CD4-positive, alpha-beta memory T cell (primary cell): Measurements from ENCODE around the gene ADGRG1. TPM values are rescaled to one million over a fixed set of nuclear protein-coding genes. Genes with fewer than 3 reads are reported as not detected.

Source experiments
- CTCF ChIA-PET: fragments of 350-600 bp; sonication (Branson Sonifier 250); formaldehyde crosslinking; loops from one replicate; lab custom pipeline; 2021; ENCODE audit warnings: inconsistent platforms; ENCODE audit not compliant: partially characterized antibody; lab: Charles Lee
- POLR2A ChIA-PET: fragments of 350-600 bp; sonication (Branson Sonifier 250); formaldehyde crosslinking; loops from one replicate; lab custom pipeline; 2021; ENCODE audit not compliant: partially characterized antibody; lab: Charles Lee
- DNase-seq, 5 donors: peaks; one replicate each; pipeline versions ENCODE4 v3.0.0 to v3.0.0-alpha.2; 2020 to 2022; ENCODE audit warnings: mixed read lengths in 1 of 5
- H3K27ac ChIP-seq: one replicate; pipeline ENCODE4 v1.7.0; 2013; ENCODE audit warnings: low read depth, low read length
- H3K27me3 ChIP-seq: 2 replicates; pipeline ENCODE4 v1.7.0; 2013; ENCODE audit warnings: mild to moderate bottlenecking, low read length, moderate library complexity; ENCODE audit not compliant: insufficient read depth
- H3K36me3 ChIP-seq: 2 replicates; pipeline ENCODE4 v1.7.0; 2013; ENCODE audit warnings: mild to moderate bottlenecking, low read length, moderate library complexity; ENCODE audit not compliant: insufficient read depth
- H3K4me1 ChIP-seq: 2 replicates; pipeline ENCODE4 v1.7.0; 2013; ENCODE audit warnings: mild to moderate bottlenecking, low read length, moderate library complexity; ENCODE audit not compliant: insufficient read depth
- H3K4me3 ChIP-seq, 2 donors: one replicate each; pipeline ENCODE4 v1.7.0; 2013; ENCODE audit warnings: low read length in 2 of 2, mild to moderate bottlenecking in 1 of 2
- H3K9me3 ChIP-seq, 2 donors: one replicate each; pipeline ENCODE4 v1.7.0; 2013; ENCODE audit warnings: low read length in 2 of 2, control low read depth in 1 of 2; ENCODE audit not compliant: control insufficient read depth in 1 of 2
- H3K27ac Mint-ChIP-seq, 7 donors: one replicate each; pipeline ENCODE4 v1.8.0; 2020 to 2021; ENCODE audit warnings: mixed read lengths in 7 of 7, mild to moderate bottlenecking in 6 of 7, inconsistent platforms in 3 of 7, moderate library complexity in 3 of 7
- H3K27me3 Mint-ChIP-seq, 2 donors: one replicate each; pipeline ENCODE4 v1.8.0; 2020 to 2021; ENCODE audit warnings: mixed read lengths in 2 of 2
- H3K36me3 Mint-ChIP-seq, 2 donors: one replicate each; pipeline ENCODE4 v1.8.0; 2020 to 2021; ENCODE audit warnings: mixed read lengths in 2 of 2, inconsistent platforms in 1 of 2, mild to moderate bottlenecking in 1 of 2
- H3K4me1 Mint-ChIP-seq, 4 donors: one replicate each; pipeline ENCODE4 v1.8.0; 2020 to 2021; ENCODE audit warnings: mixed read lengths in 4 of 4, mild to moderate bottlenecking in 1 of 4
- H3K4me3 Mint-ChIP-seq, 8 donors: one replicate each; pipeline ENCODE4 v1.8.0; 2020 to 2021; ENCODE audit warnings: mixed read lengths in 8 of 8, mild to moderate bottlenecking in 7 of 8, moderate library complexity in 6 of 8, inconsistent platforms in 3 of 8
- H3K9me3 Mint-ChIP-seq, 8 donors: one replicate each; pipeline ENCODE4 v1.8.0; 2020 to 2021; ENCODE audit warnings: mixed read lengths in 8 of 8, mild to moderate bottlenecking in 5 of 8, inconsistent platforms in 3 of 8, moderate library complexity in 1 of 8
- intact Hi-C: fragments of 100-400 bp; cut with micrococcal nuclease; formaldehyde crosslinking; loops from one replicate; pipeline ENCODE4 v1.15.1; 2023
- polyA plus RNA-seq, 2 donors: library from polyadenylated mRNA; unstranded; fragments of 300-500 nt; fragmentation: Illumina TruSeq; gene quantifications; one replicate each; pipeline ENCODE4 v1.2.3, GENCODE V29; 2021
- total RNA-seq, 2 experiments: library from RNA; stranded (reverse); gene quantifications; one replicate each; pipeline ENCODE4 v1.2.3, GENCODE V29; 2021

The ADGRG1 gene
- total and polyA plus RNA-seq, 4 experiments from 2014 or later, result 0.33 to 0.53 (median 0.41) TPM; not detected in 1

- intact Hi-C loops, result no loop called here
- no peaks in the 10 kb centered on the region for H3K9me3 ChIP-seq
- Mint-ChIP-seq H3K9me3 (no peaks in the 10 kb centered on the region), H3K27me3 (peaks cover 17 to 20% of the 10 kb centered on the region in 2 donors), H3K27ac (peak overlapping the region in 5 of 7 donors; percentile 3 to 82 (median 32)), H3K4me1 (peaks cover 0 to 12% (median 4%) of the 10 kb centered on the region in 4 donors), H3K36me3 (no peaks in the 10 kb centered on the region), H3K4me3 (peak overlapping the region in 7 of 8 donors; percentile 4 to 51 (median 34))
- DNase-seq, result no peak
- H3K27me3 ChIP-seq, result no peaks in the 10 kb centered on the region
- CTCF ChIA-PET, result no interaction called here
- POLR2A ChIA-PET, result no interaction called here
- no peak overlapping the region for H3K4me3 ChIP-seq
- no peak overlapping the region for H3K27ac ChIP-seq
- no peaks in the 10 kb centered on the region for H3K36me3 ChIP-seq
- H3K4me1 ChIP-seq, result peaks cover 8% of the 10 kb centered on the region
Measured at GRCh38 chr16:57628783-57629293, 408 bp downstream of the ADGRG1 start.

- intact Hi-C loops, result no loop called here
- Histone ChIP-seq H3K9me3 (no peaks in the 10 kb centered on the region), H3K36me3 (no peaks in the 10 kb centered on the region), H3K27me3 (no peaks in the 10 kb centered on the region), H3K4me1 (peaks cover 8% of the 10 kb centered on the region), H3K27ac (no peak overlapping the region), H3K4me3 (no peak overlapping the region)
- no peak for DNase-seq
- no peaks in the 10 kb centered on the region for H3K36me3 Mint-ChIP-seq
- H3K4me3 Mint-ChIP-seq, result peak overlapping the region in 1 of 8 donors; percentile 32
- peak overlapping the region in 1 of 7 donors; percentile 53 for H3K27ac Mint-ChIP-seq
- H3K9me3 Mint-ChIP-seq, result no peaks in the 10 kb centered on the region
- peaks cover 0 to 12% (median 4%) of the 10 kb centered on the region in 4 donors for H3K4me1 Mint-ChIP-seq
- POLR2A ChIA-PET, result no interaction called here
- peaks cover 17 to 20% of the 10 kb centered on the region in 2 donors for H3K27me3 Mint-ChIP-seq
- CTCF ChIA-PET, result interaction anchor here (1.1 kb wide), 1 partner anchor 54 kb away, joined by 4 read pairs; no protein-coding TSS in a partner anchor
Measured at GRCh38 chr16:57629516-57630406, 1.3 kb downstream of the ADGRG1 start.

GRCh38 chr16:57630407-57630797 is 2.0 kb downstream of the ADGRG1 start:
- Histone ChIP-seq H3K4me3 (no peak overlapping the region), H3K27me3 (no peaks in the 10 kb centered on the region), H3K4me1 (peaks cover 8% of the 10 kb centered on the region), H3K27ac (no peak overlapping the region), H3K36me3 (no peaks in the 10 kb centered on the region), H3K9me3 (no peaks in the 10 kb centered on the region)
- intact Hi-C loops, result no loop called here
- CTCF ChIA-PET, result interaction anchor here (1.1 kb wide), 1 partner anchor 54 kb away, joined by 4 read pairs; no protein-coding TSS in a partner anchor
- Mint-ChIP-seq H3K9me3 (no peaks in the 10 kb centered on the region), H3K36me3 (no peaks in the 10 kb centered on the region), H3K27me3 (peaks cover 17 to 20% of the 10 kb centered on the region in 2 donors), H3K27ac (peak overlapping the region in 2 of 7 donors; percentile 53 to 79), H3K4me3 (peak overlapping the region in 1 of 8 donors; percentile 49), H3K4me1 (peaks cover 0 to 10% (median 4%) of the 10 kb centered on the region in 4 donors)
- no peak for DNase-seq
- POLR2A ChIA-PET, result no interaction called here

- no peak overlapping the region for H3K27ac ChIP-seq
- ChIA-PET POLR2A (no interaction called here), CTCF (interaction anchor here (1.1 kb wide), 1 partner anchor 55 kb away, joined by 4 read pairs; no protein-coding TSS in a partner anchor)
- no peaks in the 10 kb centered on the region for H3K36me3 Mint-ChIP-seq
- peaks cover 8% of the 10 kb centered on the region for H3K4me1 ChIP-seq
- H3K27me3 ChIP-seq, result no peaks in the 10 kb centered on the region
- no peaks in the 10 kb centered on the region for H3K9me3 Mint-ChIP-seq
- H3K4me3 ChIP-seq, result no peak overlapping the region
- DNase-seq, result no peak
- peak overlapping the region in 1 of 7 donors; percentile 53 for H3K27ac Mint-ChIP-seq
- peaks cover 0 to 8% (median 4%) of the 10 kb centered on the region in 4 donors for H3K4me1 Mint-ChIP-seq
- no peak overlapping the region for H3K4me3 Mint-ChIP-seq
- no peaks in the 10 kb centered on the region for H3K36me3 ChIP-seq
- H3K9me3 ChIP-seq, result no peaks in the 10 kb centered on the region
- intact Hi-C loops, result no loop called here
- H3K27me3 Mint-ChIP-seq, result peaks cover 20 to 22% of the 10 kb centered on the region in 2 donors
Measured at GRCh38 chr16:57630931-57631845, 2.8 kb downstream of the ADGRG1 start.

GRCh38 chr16:57632568-57632967 is 4.1 kb downstream of the ADGRG1 start:
- no peak overlapping the region for H3K4me3 Mint-ChIP-seq
- H3K36me3 Mint-ChIP-seq, result no peaks in the 10 kb centered on the region
- DNase-seq, result no peak
- H3K9me3 Mint-ChIP-seq, result no peaks in the 10 kb centered on the region
- intact Hi-C loops, result no loop called here
- POLR2A ChIA-PET, result no interaction called here
- Histone ChIP-seq H3K4me1 (peaks cover 8% of the 10 kb centered on the region), H3K27ac (no peak overlapping the region), H3K4me3 (no peak overlapping the region), H3K9me3 (no peaks in the 10 kb centered on the region), H3K36me3 (no peaks in the 10 kb centered on the region), H3K27me3 (no peaks in the 10 kb centered on the region)
- H3K4me1 Mint-ChIP-seq, result peaks cover 0 to 8% (median 5%) of the 10 kb centered on the region in 4 donors
- CTCF ChIA-PET, result no interaction called here
- H3K27me3 Mint-ChIP-seq, result peaks cover 22 to 23% of the 10 kb centered on the region in 2 donors
- H3K27ac Mint-ChIP-seq, result no peak overlapping the region

DNA sequence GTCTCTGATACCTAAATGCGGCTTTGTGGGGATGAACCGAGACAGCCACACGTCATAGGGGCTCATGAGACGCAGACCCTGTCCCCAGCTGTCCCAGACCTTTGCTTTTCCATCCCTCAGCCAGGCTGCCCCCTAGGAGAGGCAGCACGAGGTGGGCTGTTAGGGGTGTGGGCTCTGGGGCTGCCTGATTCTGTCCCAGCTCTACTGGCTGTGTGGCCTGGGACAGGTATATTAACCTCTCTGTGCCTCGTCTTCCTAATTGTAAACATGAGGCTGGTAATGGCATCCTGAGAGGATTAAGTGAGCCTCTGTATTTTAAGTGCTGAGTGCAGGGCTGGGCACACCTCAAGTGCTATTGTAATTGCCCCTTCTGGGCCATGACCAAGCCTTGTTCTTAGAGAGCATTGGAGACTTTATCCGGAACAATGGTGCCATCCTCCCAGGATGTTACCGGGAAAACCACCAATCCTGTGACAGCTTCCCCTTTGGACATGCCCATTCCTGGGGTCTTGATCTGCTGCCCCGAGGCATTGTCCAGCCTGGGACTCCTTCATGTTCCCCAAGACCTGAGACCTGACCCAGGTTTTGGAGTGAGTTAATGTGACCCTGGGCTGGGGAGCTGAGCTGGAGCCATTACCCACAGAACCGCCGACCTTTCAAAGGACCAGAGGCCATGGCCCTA is 5.1 kb downstream of the ADGRG1 start:
- no peaks in the 10 kb centered on the region for H3K36me3 ChIP-seq
- intact Hi-C loops, result no loop called here
- no peak overlapping the region for H3K27ac ChIP-seq
- Mint-ChIP-seq H3K36me3 (no peaks in the 10 kb centered on the region), H3K27ac (no peak overlapping the region), H3K4me3 (no peak overlapping the region), H3K27me3 (peaks cover 22% of the 10 kb centered on the region in 2 donors), H3K9me3 (no peaks in the 10 kb centered on the region), H3K4me1 (peaks cover 0 to 6% (median 4%) of the 10 kb centered on the region in 4 donors)
- DNase-seq, result no peak
- ChIA-PET POLR2A (no interaction called here), CTCF (interaction anchor here (0.9 to 1.4 kb wide), 3 partner anchors 13 to 841 kb away, joined by 3 read pairs; no protein-coding TSS in a partner anchor)
- peaks cover 4% of the 10 kb centered on the region for H3K4me1 ChIP-seq
- H3K27me3 ChIP-seq, result no peaks in the 10 kb centered on the region
- no peaks in the 10 kb centered on the region for H3K9me3 ChIP-seq
- H3K4me3 ChIP-seq, result no peak overlapping the region
